Measurements from ENCODE around the gene ATXN2. TPM values are rescaled to one million over a fixed set of nuclear protein-coding genes. Genes with fewer than 3 reads are reported as not detected.

Gene ATXN2
- total RNA-seq, 1 experiment from 2014 or later = 72.9 TPM

DNA sequence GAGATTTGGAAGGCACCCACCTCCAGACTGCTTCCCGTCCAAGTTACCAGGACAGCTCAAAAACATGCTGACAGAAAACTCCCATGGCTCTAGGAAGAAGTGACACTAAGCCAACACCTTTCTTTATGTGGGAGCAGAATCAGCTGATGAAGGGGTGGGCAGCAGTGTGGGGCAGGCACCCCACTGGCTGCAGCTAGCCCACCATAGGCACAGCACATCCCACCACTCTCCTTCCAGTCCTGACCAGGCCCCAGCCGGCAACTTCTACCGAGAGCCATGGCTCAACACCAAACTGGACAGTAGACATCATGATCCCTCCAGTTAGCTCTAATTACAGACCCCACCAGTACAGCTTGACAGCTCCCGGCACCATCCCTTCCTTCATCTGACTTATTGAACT is 148.4 kb downstream of the ATXN2 start:
- no peak overlapping the region for H2BK15ac ChIP-seq (ENCODE audit: low read depth, low read length)
- H3K9me3 ChIP-seq (ENCODE audit: control insufficient read depth, low read depth, low read length) = no peaks in the 10 kb centered on the region
- no peaks in the 10 kb centered on the region for H3K79me1 ChIP-seq (ENCODE audit: insufficient read depth, low read depth, low read length, poor library complexity, severe bottlenecking)
- no peaks in the 10 kb centered on the region for H4K20me1 ChIP-seq (ENCODE audit: control insufficient read depth, insufficient read depth, insufficient read length)
- H3K4me1 ChIP-seq (ENCODE audit: insufficient read depth, low read length) = no peaks in the 10 kb centered on the region; the same call in 1 of the 2 replicates
- H3K4me3 Mint-ChIP-seq = no peak overlapping the region
- no peak overlapping the region for H3K18ac ChIP-seq (ENCODE audit: insufficient read length, low read depth, low read length)
- H3K23me2 ChIP-seq (ENCODE audit: insufficient read length, low read depth, low read length, poor library complexity, severe bottlenecking) = no peaks in the 10 kb centered on the region
- no peak overlapping the region for H2AFZ ChIP-seq (ENCODE audit: low read length)
- peaks cover 10% of the 10 kb centered on the region in 2 experiments for H3K4me1 Mint-ChIP-seq
- no peak overlapping the region for H2BK12ac ChIP-seq (ENCODE audit: insufficient read length, low read depth, low read length)
- peaks cover 34 to 84% (median 66%) of the 10 kb centered on the region in 3 experiments; a peak in 6 of 7 replicates for H3K36me3 Mint-ChIP-seq (ENCODE audit: insufficient read depth in 1 of 3, low read depth in 3 of 3)
- H3K27ac ChIP-seq (ENCODE audit: insufficient read length, low read depth, low read length) = no peak overlapping the region
- no peak for TF ChIP-seq CTCF (conservative IDR thresholded peaks at IDR 0.05)
- no peak overlapping the region for H2BK5ac ChIP-seq (ENCODE audit: insufficient read length, low read length)
- no peak overlapping the region for H4K8ac ChIP-seq (replicated peaks; ENCODE audit: insufficient read length, low read depth, low read length)
- no peak overlapping the region for H4K91ac ChIP-seq (ENCODE audit: insufficient read length, low read depth, low read length)
- H2BK20ac ChIP-seq (ENCODE audit: low read depth, low read length, poor library complexity, severe bottlenecking) = no peak overlapping the region
- H3K56ac ChIP-seq (ENCODE audit: insufficient read length, low read depth, low read length) = no peak overlapping the region
- DNase-seq = no peak
- H2AK5ac ChIP-seq (ENCODE audit: insufficient read length, low read length) = no peak overlapping the region
- no peak overlapping the region for H3K14ac ChIP-seq (ENCODE audit: insufficient read depth, low read length)
- no peak overlapping the region for H3T11ph ChIP-seq (ENCODE audit: low read length)
- no peak overlapping the region for H3K4ac ChIP-seq (ENCODE audit: low read depth, low read length)
- WGBS (ENCODE audit: extremely low coverage, insufficient read length, low lambda C conversion rate) = no CpG with 5 or more reads among the region's 4 CpGs
- peak overlapping the region; percentile 10 to 88 (median 78); a peak in 5 of 7 replicates for H3K27ac Mint-ChIP-seq
- H3K79me2 ChIP-seq (ENCODE audit: insufficient read depth, low read length) = no peaks in the 10 kb centered on the region
- no peak overlapping the region for H3K4me2 ChIP-seq (ENCODE audit: insufficient read depth, insufficient read length, low read length)
- no peak overlapping the region for H3K9ac ChIP-seq (ENCODE audit: extremely low read depth, insufficient read length, low read length)
- H3K27me3 ChIP-seq (ENCODE audit: insufficient read depth, low read length) = no peaks in the 10 kb centered on the region
- no peak overlapping the region for H3K23ac ChIP-seq (ENCODE audit: insufficient read length, low read depth, low read length)
- H2BK120ac ChIP-seq (ENCODE audit: low read depth, low read length, poor library complexity, severe bottlenecking) = no peak overlapping the region
- no peak overlapping the region for H4K5ac ChIP-seq (ENCODE audit: insufficient read length, low read depth, low read length)
- no peaks in the 10 kb centered on the region for H3K9me3 Mint-ChIP-seq
- H3K27me3 Mint-ChIP-seq (ENCODE audit: low read depth) = no peaks in the 10 kb centered on the region

Data from H9 (cell line).